Skeletal muscle tissue (tissue), 4 donors: ENCODE data around the gene SIPA1. TPM values are rescaled to one million over a fixed set of nuclear protein-coding genes. Genes with fewer than 3 reads are reported as not detected.

Experiments
- H3K27ac ChIP-seq: one replicate; pipeline ENCODE4 v1.7.0; 2013; ENCODE audit warnings: mild to moderate bottlenecking, low read depth, low read length, inconsistent platforms
- H3K27me3 ChIP-seq, 3 donors: one replicate each; pipeline ENCODE4 v1.7.0; 2013; ENCODE audit warnings: low read length in 3 of 3; ENCODE audit not compliant: control insufficient read depth in 3 of 3, insufficient read depth in 3 of 3
- H3K36me3 ChIP-seq, 3 donors: one replicate each; pipeline ENCODE4 v1.7.0; 2013; ENCODE audit warnings: low read length in 3 of 3; ENCODE audit not compliant: control insufficient read depth in 3 of 3, insufficient read depth in 3 of 3
- H3K4me1 ChIP-seq, 3 donors: one replicate each; pipeline ENCODE4 v1.7.0; 2013; ENCODE audit warnings: low read length in 3 of 3, mild to moderate bottlenecking in 3 of 3; ENCODE audit not compliant: control insufficient read depth in 3 of 3, insufficient read depth in 3 of 3
- H3K4me3 ChIP-seq, 3 donors: one replicate each; pipeline ENCODE4 v1.7.0; 2013; ENCODE audit warnings: low read length in 3 of 3
- H3K9ac ChIP-seq, 3 donors: one replicate each; pipeline ENCODE4 v1.7.0; 2013; ENCODE audit warnings: low read length in 3 of 3, mild to moderate bottlenecking in 3 of 3, moderate library complexity in 2 of 3, low read depth in 1 of 3
- H3K9me3 ChIP-seq, 3 donors: one replicate each; pipeline ENCODE4 v1.7.0; 2013; ENCODE audit warnings: low read length in 3 of 3; ENCODE audit not compliant: control insufficient read depth in 3 of 3
- total RNA-seq: library from RNA; depleted of rRNA; stranded (reverse); fragments of >200 nt; gene quantifications from one replicate; pipeline ENCODE4 v1.2.3, GENCODE V29; 2014
- donor health status: Osteomylitis.

SIPA1 gene
- total RNA-seq, 1 donor from 2014 or later, result 15.7 TPM

- H3K36me3 ChIP-seq, result peaks cover 73 to 86% (median 75%) of the 10 kb centered on the region in 3 donors
- no peaks in the 10 kb centered on the region for H3K9me3 ChIP-seq
- no peak overlapping the region for H3K9ac ChIP-seq
- H3K4me1 ChIP-seq, result no peaks in the 10 kb centered on the region
- no peak overlapping the region for H3K4me3 ChIP-seq
- no peak overlapping the region for H3K27ac ChIP-seq
- H3K27me3 ChIP-seq, result no peaks in the 10 kb centered on the region
These were observed 13.9 kb upstream of the SIPA1 start for GRCh38 chr11:65623852-65624616.

- H3K27ac ChIP-seq, result no peak overlapping the region
- H3K9me3 ChIP-seq, result no peaks in the 10 kb centered on the region
- H3K4me1 ChIP-seq, result no peaks in the 10 kb centered on the region
- no peak overlapping the region for H3K4me3 ChIP-seq
- H3K27me3 ChIP-seq, result no peaks in the 10 kb centered on the region
- H3K36me3 ChIP-seq, result peaks cover 73 to 86% (median 75%) of the 10 kb centered on the region in 3 donors
- no peak overlapping the region for H3K9ac ChIP-seq
These were observed 12.8 kb upstream of the SIPA1 start for GRCh38 chr11:65624931-65625627.

- no peak overlapping the region for H3K4me3 ChIP-seq
- H3K36me3 ChIP-seq, result peaks cover 73 to 86% (median 76%) of the 10 kb centered on the region in 3 donors
- no peak overlapping the region for H3K27ac ChIP-seq
- no peaks in the 10 kb centered on the region for H3K4me1 ChIP-seq
- no peaks in the 10 kb centered on the region for H3K9me3 ChIP-seq
- H3K27me3 ChIP-seq, result no peaks in the 10 kb centered on the region
- H3K9ac ChIP-seq, result no peak overlapping the region
These were observed 12.1 kb upstream of the SIPA1 start for GRCh38 chr11:65625628-65626342.

DNA sequence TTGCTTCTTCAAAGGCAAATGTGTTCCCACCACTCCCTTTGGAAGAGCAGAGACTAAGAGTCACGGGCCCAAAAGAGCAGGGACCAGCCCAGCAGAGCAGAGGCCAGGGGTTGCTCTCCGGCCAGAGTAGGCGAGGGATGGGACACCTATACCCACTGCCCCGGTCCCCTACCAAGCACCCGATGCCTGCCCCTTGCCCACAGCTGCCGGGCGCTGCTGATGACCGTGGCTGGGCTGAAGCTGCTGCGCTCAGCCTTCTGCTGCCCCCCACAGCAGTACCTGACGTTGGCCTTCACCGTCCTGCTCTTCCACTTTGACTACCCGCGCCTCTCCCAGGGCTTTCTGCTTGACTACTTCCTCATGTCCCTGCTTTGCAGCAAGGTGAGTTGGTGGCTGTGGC is 10.7 kb upstream of the SIPA1 start:
- H3K4me1 ChIP-seq, result no peaks in the 10 kb centered on the region
- H3K36me3 ChIP-seq, result peaks cover 75 to 83% (median 82%) of the 10 kb centered on the region in 3 donors
- no peaks in the 10 kb centered on the region for H3K27me3 ChIP-seq
- no peak overlapping the region for H3K27ac ChIP-seq
- H3K9me3 ChIP-seq, result no peaks in the 10 kb centered on the region
- no peak overlapping the region for H3K9ac ChIP-seq
- no peak overlapping the region for H3K4me3 ChIP-seq

GRCh38 chr11:65629579-65629978 is 8.3 kb upstream of the SIPA1 start:
- Histone ChIP-seq H3K9me3 (no peaks in the 10 kb centered on the region), H3K36me3 (peaks cover 72 to 74% (median 72%) of the 10 kb centered on the region in 3 donors), H3K4me1 (no peaks in the 10 kb centered on the region), H3K27ac (no peak overlapping the region), H3K4me3 (no peak overlapping the region), H3K27me3 (no peaks in the 10 kb centered on the region), H3K9ac (no peak overlapping the region)

DNA sequence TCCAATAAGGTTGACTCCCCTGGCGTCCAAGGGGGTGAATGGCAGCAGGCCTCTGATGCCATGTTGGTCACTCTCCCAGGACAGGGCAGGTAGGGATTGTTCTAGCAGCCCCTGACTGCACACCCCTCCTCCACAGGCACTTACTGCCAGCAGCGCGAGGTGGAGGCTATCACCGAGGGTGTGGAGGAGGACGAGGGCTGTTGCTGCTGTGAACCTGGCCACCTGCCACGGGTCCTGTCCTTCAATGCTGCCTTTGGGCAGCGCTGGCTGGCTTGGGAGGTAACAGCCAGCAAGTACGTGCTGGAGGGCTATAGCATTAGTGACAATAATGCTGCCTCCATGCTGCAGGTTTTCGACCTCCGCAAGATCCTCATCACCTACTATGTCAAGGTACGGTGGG is 7.7 kb upstream of the SIPA1 start:
- Histone ChIP-seq H3K9ac (no peak overlapping the region), H3K36me3 (peaks cover 72 to 74% (median 72%) of the 10 kb centered on the region in 3 donors), H3K4me1 (no peaks in the 10 kb centered on the region), H3K27ac (no peak overlapping the region), H3K4me3 (no peak overlapping the region), H3K9me3 (no peaks in the 10 kb centered on the region), H3K27me3 (no peaks in the 10 kb centered on the region)

DNA sequence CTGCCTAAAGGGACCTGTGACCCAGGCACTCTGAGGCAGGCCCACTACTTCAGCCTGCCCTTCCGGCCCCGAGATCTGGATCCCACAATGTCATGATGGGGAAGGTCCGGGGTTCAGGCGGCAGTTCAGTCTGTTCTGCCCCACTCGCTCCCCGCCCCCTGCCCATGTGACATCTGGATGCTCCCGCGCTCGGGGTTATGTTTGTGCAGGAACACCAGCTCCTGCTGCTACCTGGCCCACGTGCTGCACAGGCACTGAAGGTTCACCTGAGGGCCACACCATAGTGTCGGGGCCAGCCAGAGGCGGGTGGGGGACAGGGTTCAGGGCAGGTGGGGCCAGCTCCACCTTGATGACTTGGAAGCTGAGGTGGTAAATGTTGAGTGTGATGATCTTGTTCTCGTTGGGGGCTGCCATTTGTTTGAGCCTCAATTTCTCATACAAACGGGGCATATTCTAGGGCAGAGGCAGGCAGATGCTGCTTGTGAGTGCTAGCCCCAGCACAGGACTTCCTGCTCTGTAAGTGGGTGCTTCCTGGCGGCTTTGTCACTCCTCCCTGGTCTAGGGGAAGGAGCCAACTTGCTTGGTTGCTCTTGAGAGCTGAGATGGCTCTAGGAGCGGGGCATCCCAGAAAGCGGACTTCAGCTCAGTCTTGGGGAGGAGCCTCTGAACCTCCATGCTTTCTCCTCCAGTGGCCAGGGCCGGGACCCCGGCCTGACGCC is 4.4 kb upstream of the SIPA1 start:
- Histone ChIP-seq H3K36me3 (peaks cover 56 to 62% (median 59%) of the 10 kb centered on the region in 3 donors), H3K27ac (no peak overlapping the region), H3K4me1 (peaks cover 11 to 15% (median 15%) of the 10 kb centered on the region in 3 donors), H3K4me3 (no peak overlapping the region), H3K9ac (no peak overlapping the region), H3K9me3 (no peaks in the 10 kb centered on the region), H3K27me3 (no peaks in the 10 kb centered on the region)

DNA sequence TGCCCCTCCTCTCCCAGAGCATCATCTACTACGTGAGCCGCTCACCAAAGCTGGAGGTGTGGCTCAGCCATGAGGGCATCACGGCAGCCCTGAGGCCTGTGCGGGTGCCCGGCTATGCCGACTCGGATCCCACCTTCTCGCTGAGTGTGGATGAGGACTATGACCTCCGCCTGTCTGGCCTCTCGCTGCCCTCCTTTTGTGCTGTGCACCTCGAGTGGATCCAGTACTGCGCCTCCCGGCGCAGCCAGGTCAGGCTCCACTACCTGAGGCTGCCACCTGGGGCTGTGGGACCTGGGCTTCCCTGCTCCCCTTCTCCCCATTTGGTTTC is 3.8 kb upstream of the SIPA1 start:
- Histone ChIP-seq H3K4me1 (peaks cover 15 to 18% (median 18%) of the 10 kb centered on the region in 3 donors), H3K9me3 (no peaks in the 10 kb centered on the region), H3K27me3 (no peaks in the 10 kb centered on the region), H3K9ac (no peak overlapping the region), H3K36me3 (peaks cover 52 to 58% (median 54%) of the 10 kb centered on the region in 3 donors), H3K4me3 (no peak overlapping the region), H3K27ac (no peak overlapping the region)

- H3K27ac ChIP-seq, result no peak overlapping the region
- peaks cover 48 to 54% (median 50%) of the 10 kb centered on the region in 3 donors for H3K36me3 ChIP-seq
- H3K4me3 ChIP-seq, result no peak overlapping the region
- H3K9ac ChIP-seq, result no peak overlapping the region
- peaks cover 16 to 19% (median 18%) of the 10 kb centered on the region in 3 donors for H3K4me1 ChIP-seq
- H3K27me3 ChIP-seq, result no peaks in the 10 kb centered on the region
- H3K9me3 ChIP-seq, result no peaks in the 10 kb centered on the region
These were observed 3.5 kb upstream of the SIPA1 start for GRCh38 chr11:65634440-65634839.
